ENCODE data around the gene ARL10.
"Not testable (repeated sequence)": the region's sequence is repeated elsewhere in the genome, so short reads cannot be mapped to it uniquely, and the experiment has no call there.

Gene ARL10

GRCh38 chr5:176389135-176390123 lies 24.1 kb downstream of the ARL10 start:
- DNase-seq = no peak

GRCh38 chr5:176391479-176391878 lies 26.2 kb downstream of the ARL10 start:
- no peak for DNase-seq

- DNase-seq = no peak
These were observed 26.7 kb downstream of the ARL10 start for GRCh38 chr5:176391999-176392398.

DNA sequence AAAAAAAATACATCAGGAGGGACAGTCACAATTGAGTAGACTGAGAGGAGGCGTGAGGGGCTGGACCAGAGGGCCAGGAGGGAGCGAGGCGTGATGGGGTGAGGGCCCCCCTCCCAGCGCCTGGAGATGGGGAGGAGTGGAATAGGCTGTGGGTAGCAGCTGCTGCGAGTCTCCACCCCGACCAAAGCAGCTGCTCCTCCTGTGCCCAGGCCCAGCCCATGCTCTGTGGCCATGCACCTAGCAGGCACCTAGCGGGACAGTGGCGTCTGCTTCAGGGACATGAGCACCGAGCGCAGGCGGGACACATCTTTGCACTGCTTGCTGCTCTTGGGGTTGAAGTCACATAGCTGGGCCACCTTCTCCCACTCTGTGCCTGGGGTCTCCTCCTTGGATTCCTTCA lies 27.2 kb downstream of the ARL10 start:
- DNase-seq = no peak

- no peak for DNase-seq
These were observed 28.8 kb downstream of the ARL10 start for GRCh38 chr5:176394096-176394495.

DNA sequence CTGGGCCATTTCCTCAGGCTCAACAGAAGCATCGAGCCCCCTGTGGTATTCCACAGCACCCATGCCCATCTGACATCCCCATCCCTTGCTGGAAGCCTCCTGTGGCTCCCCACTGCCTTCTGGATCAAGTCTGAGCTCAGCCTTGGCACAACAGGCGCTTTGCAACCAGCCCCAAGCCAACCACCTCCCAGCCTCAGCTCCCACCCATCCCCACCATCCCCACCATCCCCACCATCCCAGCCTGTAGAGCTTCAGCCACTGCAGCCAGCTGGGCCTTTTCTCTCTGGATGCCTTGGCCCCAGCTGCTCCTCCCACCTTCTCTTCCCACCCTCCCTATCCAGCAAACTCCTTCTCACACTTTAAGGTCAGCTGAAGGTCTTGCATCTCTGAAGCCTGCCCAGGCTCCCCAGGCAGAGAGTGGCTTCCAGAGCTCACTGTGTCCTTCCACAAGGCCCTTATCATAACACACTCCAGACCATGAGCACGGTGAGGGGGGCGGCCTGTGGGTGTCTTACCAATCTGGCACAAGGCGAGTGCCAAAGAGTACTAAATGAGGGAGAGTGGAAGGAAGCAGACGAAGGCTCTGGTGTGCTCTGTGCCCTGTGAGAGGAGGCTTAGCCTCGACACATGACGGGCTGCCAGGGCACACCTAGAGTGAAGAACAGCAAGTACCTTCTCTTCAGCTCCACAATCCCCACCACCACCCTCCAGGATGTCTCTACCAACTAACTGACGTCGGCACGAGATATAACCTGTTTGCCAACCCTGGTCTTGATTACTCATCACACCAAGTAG lies 29.8 kb downstream of the ARL10 start:
- no peak for DNase-seq

- DNase-seq = no peak
These were observed 31.0 kb downstream of the ARL10 start for GRCh38 chr5:176396330-176396729.

DNA sequence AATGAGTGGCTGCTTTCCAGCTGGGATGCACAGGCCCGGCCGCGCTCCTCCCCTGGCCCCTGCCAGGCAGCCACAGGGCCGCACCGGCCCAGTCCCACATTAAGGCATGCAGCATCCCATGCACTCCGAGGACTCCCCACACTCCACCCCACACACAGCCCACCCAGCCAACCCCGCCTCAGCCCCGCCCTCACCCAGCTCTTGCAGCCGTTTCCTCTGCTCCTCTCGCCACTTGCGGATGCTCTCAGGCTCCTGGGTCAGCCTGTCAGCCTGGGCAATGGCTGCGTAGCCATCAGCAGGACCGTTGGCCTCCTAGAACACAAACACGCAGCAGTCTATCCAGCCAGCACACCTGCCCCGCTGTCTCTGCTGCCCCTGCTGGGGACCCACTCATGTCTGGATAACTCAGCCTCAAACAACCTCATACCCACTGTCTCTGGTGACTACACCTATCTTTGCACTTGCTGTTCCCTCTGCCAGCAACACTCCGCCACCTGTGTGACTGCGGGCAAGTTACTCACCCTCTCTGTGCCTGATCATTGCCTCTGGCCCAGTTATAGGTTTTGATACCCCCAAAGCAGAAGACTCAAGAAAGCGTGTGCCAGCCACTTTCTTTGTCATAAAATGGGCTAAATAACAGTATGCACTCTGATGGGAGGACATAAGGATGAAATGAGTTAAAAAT lies 32.6 kb downstream of the ARL10 start:
- DNase-seq = no peak

- DNase-seq = no peak
These were observed 35.3 kb downstream of the ARL10 start for GRCh38 chr5:176400382-176401156.

GRCh38 chr5:176401281-176402205 lies 36.3 kb downstream of the ARL10 start:
- no peak for DNase-seq

- no peak for DNase-seq
These were observed 40.6 kb downstream of the ARL10 start for GRCh38 chr5:176405656-176406435.

DNA sequence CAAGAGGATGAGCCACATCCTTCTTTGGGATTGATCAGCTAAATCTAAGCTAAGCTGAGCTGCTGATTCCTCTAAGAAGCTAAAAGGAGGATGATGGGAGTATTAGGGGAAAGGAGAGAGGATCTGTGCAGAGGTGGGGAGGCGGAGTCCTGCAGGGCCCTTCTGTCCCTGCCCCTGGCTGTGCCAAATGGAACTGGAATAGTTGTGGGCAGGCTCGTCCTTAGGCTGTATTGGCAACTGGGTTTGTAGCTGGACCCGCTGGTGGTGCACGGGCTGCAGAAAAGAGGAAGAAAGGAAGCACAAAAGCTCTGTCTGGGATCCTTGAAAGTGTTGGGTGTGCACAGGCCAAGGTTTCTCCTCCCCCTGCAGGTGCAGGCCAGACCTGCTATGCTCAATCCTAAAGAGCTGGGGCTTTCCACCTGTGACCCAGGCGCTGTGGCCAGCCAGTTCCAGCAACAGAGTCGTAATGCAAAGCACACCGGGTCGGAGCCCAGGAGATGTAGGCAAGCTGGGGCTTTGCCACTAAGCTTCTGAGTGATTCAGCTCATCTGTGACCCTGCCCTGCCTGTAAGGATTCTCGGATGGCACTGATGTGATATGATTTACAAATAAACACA lies 41.3 kb downstream of the ARL10 start:
- DNase-seq = no peak

- no peak for DNase-seq
These were observed 42.4 kb downstream of the ARL10 start for GRCh38 chr5:176407456-176408251.

GRCh38 chr5:176408252-176408573 lies 42.9 kb downstream of the ARL10 start:
- not testable (repeated sequence) for DNase-seq

- DNase-seq = no peak
These were observed 43.3 kb downstream of the ARL10 start for GRCh38 chr5:176408590-176408989.

DNA sequence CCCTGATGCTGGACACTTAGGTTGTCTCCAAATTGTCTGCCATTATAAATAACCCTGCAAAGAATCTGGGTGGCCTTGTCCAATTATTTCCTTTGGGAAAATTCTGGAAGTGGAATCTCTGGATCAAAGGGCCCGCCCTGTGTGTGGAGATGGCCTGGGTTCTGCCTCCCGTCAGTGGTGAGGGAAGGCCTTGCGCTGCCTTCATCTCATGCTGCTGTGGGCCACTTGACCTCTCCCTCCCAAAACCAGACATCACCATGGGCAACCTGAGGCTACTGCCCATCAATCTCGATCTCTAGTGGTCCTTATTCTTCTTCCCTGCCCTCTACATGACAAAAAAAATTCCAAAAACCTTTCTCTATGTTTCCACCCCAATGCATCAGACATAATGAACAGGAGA lies 44.5 kb downstream of the ARL10 start:
- no peak for DNase-seq

DNA sequence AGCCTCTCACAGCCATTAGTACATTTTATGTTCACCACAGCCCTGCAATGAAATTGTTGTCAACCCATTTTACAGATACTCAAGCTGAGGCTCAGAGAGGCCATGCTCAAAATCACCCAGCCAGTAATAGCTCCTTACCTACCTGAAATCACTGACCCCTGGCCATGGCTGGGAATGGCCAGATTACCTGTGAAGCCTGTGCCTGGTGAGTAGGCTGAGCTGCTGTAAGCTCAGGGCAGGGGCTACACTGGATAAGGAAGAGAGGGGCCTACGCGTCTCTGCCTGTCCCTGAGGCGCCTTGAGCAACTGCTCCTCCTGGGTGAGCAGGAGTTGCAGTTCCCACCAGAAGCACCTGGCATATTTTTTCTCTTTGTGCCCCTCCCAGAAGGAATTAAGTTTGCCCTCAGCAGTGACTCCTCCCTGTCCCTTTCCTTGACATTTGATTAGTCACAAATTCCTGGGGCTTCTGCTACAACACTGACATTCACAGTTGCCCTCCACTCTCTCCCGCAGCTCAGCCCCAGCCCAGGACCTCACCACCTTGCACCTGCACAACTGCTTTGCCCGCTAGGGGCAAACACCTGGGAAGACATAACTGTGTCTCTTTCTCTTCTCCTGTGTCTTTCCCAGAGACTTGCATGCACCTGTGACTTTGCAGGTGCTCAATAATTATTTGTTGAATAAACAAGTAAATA lies 45.3 kb downstream of the ARL10 start:
- no peak for DNase-seq

DNA sequence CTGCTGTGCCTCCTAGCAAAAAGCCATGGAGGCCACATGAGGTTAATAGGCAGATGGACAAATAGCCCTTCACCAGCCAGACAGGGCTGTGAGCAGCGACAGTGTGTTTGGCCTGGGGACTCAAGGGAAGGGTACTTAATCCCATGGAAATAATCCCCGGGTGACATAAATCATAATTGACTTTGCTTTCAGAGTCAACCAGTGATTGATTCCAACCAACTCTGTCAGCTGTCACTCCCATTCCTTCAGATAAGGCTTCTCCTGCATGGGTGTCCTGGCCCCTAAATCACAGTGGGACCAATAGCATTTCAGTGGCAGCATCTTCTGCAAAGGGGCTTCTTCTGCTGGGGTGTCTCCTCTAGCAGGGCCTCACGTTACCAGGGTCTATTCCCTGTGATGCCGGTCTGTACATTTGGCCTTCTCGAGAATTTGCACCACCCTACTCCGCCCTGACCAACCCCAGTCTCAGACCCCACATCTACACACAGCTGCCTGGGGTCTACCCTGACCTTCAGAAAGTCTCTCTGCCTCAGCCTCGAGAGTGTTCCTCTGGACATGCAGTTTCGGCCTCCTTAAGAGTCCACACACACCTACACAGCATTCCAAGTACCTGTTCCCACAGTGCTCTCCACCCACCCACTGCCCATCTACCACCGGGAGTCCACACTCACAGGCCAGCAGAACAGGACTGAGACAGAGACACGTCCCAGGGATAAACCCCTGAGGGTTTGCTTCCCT lies 47.4 kb downstream of the ARL10 start:
- no peak for DNase-seq
